ENCODE results near the gene MAP4. TPM values are rescaled to one million over a fixed set of nuclear protein-coding genes. Genes with fewer than 3 reads are reported as not detected.

MAP4 gene
- total and polyA plus RNA-seq, 2 of the 13 experiments (the other 11 are each of a cell fraction or from before 2014, with no cell fraction given) = 33.1 to 38.7 TPM

- Histone ChIP-seq H3K4me1 (ENCODE audit: insufficient read depth, low read length) (peaks cover 32% of the 10 kb centered on the region), H2AFZ (ENCODE audit: low read length) (peak overlapping the region; percentile 66), H3K4me2 (ENCODE audit: low read depth, low read length) (peak overlapping the region; percentile 96), H3K27ac (ENCODE audit: extremely low read length, insufficient read depth, low read length) (peak overlapping the region; percentile 87), H3K36me3 (replicated peaks in 1 of 2; ENCODE audit: control insufficient read depth in 1 of 2, insufficient read depth in 2 of 2, low read length in 2 of 2) (peaks cover 2 to 3% of the 10 kb centered on the region in 2 experiments; a peak in 1 of 5 replicates), H3K4me3 (replicated peaks in 1 of 3; ENCODE audit: insufficient read depth in 1 of 3, low read depth in 2 of 3, low read length in 3 of 3) (peak overlapping the region; percentile 78 to 91 (median 89)), H3K79me2 (ENCODE audit: insufficient read depth, low read length) (peaks cover 13% of the 10 kb centered on the region), H3K9me3 (ENCODE audit: low read length) (no peaks in the 10 kb centered on the region), H3K27me3 (ENCODE audit: control insufficient read depth in 1 of 2, insufficient read depth in 2 of 2, low read length in 2 of 2) (no peaks in the 10 kb centered on the region), H3K9ac (ENCODE audit: insufficient read depth, low read depth, low read length) (peak overlapping the region; percentile 82), H4K20me1 (ENCODE audit: insufficient read depth, low read length) (no peaks in the 10 kb centered on the region)
- in situ Hi-C loops (cut with HindIII; ENCODE audit: extremely low pct_ligation_motif_present, low pct_unique_long_range_greater_than_20kb) (no loop called here), intact Hi-C loops (cut with micrococcal nuclease; ENCODE audit: unreplicated experiment) (no loop called here)
- CTCF ChIA-PET (ENCODE audit: low intra/inter-chr PET ratio, low total read pairs) = no interaction called here
- BruUV-seq (replicated peaks) = no TSS peak
- FAIRE-seq (no peak), DNase-seq (ENCODE audit: low spot score) (no peak), ATAC-seq (no peak)
- WGBS (ENCODE audit: low lambda C conversion rate) = 0% methylated on average over 2 of the region's 20 CpGs
- POLR2A ChIA-PET = no interaction called here
- TF ChIP-seq MLXIP (CRISPR knock-in tag; IDR thresholded peaks at IDR 0.05; ENCODE audit: borderline replicate concordance) (no peak), E2F5 (CRISPR knock-in tag; conservative IDR thresholded peaks at IDR 0.05) (no peak), CREBL2 (CRISPR knock-in tag; IDR thresholded peaks at IDR 0.05; ENCODE audit: borderline replicate concordance) (no peak), ESRRA (CRISPR knock-in tag; IDR thresholded peaks at IDR 0.05; ENCODE audit: low read depth) (no peak), ZNF773 (CRISPR knock-in tag; IDR thresholded peaks at IDR 0.05; ENCODE audit: borderline replicate concordance) (no peak), MYPOP (CRISPR knock-in tag; IDR thresholded peaks at IDR 0.05) (no peak), ZNF343 (CRISPR knock-in tag; IDR thresholded peaks at IDR 0.05) (peak; percentile 41; the same call in 1 of the 2 replicates), ZNF678 (CRISPR knock-in tag; IDR thresholded peaks at IDR 0.05) (no peak), MTERF4 (CRISPR knock-in tag; IDR thresholded peaks at IDR 0.05) (no peak; the same call in 1 of the 2 replicates), ZKSCAN8 (CRISPR knock-in tag; IDR thresholded peaks at IDR 0.05; ENCODE audit: borderline replicate concordance) (no peak), RAD21 (CRISPR knock-in tag; IDR thresholded peaks at IDR 0.05) (no peak), SRSF1 (optimal IDR thresholded peaks at IDR 0.05; ENCODE audit: low read depth, low read length) (no peak), ZNF263 (CRISPR knock-in tag; IDR thresholded peaks at IDR 0.05) (no peak), ZNF781 (CRISPR knock-in tag; IDR thresholded peaks at IDR 0.05; ENCODE audit: borderline replicate concordance, not compliant biosample characterization) (no peak), CBX1 (IDR thresholded peaks at IDR 0.05; ENCODE audit: low read depth) (no peak), FOXA3 (CRISPR knock-in tag; IDR thresholded peaks at IDR 0.05) (no peak), ZMAT5 (CRISPR knock-in tag; IDR thresholded peaks at IDR 0.05; ENCODE audit: borderline replicate concordance, low read depth) (no peak), JUNB (CRISPR knock-in tag; IDR thresholded peaks at IDR 0.05; ENCODE audit: borderline replicate concordance) (no peak)
Observed at GRCh38 chr3:47803480-47804025, 212.7 kb downstream of the MAP4 start.
